GM10248 (cell line): ENCODE measurements around the gene HSF2.
A peak's percentile ranks its signal among the peaks of the same experiment; 100 is the strongest.

Experiments
- CTCF ChIA-PET: fragments of 300-600 bp; sonication (Branson Sonifier 250); formaldehyde crosslinking; extraction: SDS; loops from one replicate; lab custom pipeline; 2021; ENCODE audit warnings: antibody characterized with exemption; lab: Yijun Ruan, JAX
- POLR2A ChIA-PET: fragments of 350-650 bp; sonication (Branson Sonifier 250); formaldehyde crosslinking; extraction: SDS; loops from one replicate; lab custom pipeline; 2020; ENCODE audit warnings: antibody characterized with exemption; lab: Yijun Ruan, JAX
- DNase-seq: peaks from one replicate; pipeline ENCODE4 v3.0.0; 2012; ENCODE audit errors: extremely low spot score
- TF ChIP-seq, protein P1 (sequence below): IDR thresholded peaks from 2 replicates; pipeline ENCODE4 v1.5.1; 2012; ENCODE audit warnings: mild to moderate bottlenecking, low read depth; ENCODE audit errors: extremely low read depth, missing control alignments, control extremely low read depth

The HSF2 gene, protein sequence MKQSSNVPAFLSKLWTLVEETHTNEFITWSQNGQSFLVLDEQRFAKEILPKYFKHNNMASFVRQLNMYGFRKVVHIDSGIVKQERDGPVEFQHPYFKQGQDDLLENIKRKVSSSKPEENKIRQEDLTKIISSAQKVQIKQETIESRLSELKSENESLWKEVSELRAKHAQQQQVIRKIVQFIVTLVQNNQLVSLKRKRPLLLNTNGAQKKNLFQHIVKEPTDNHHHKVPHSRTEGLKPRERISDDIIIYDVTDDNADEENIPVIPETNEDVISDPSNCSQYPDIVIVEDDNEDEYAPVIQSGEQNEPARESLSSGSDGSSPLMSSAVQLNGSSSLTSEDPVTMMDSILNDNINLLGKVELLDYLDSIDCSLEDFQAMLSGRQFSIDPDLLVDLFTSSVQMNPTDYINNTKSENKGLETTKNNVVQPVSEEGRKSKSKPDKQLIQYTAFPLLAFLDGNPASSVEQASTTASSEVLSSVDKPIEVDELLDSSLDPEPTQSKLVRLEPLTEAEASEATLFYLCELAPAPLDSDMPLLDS

DNA sequence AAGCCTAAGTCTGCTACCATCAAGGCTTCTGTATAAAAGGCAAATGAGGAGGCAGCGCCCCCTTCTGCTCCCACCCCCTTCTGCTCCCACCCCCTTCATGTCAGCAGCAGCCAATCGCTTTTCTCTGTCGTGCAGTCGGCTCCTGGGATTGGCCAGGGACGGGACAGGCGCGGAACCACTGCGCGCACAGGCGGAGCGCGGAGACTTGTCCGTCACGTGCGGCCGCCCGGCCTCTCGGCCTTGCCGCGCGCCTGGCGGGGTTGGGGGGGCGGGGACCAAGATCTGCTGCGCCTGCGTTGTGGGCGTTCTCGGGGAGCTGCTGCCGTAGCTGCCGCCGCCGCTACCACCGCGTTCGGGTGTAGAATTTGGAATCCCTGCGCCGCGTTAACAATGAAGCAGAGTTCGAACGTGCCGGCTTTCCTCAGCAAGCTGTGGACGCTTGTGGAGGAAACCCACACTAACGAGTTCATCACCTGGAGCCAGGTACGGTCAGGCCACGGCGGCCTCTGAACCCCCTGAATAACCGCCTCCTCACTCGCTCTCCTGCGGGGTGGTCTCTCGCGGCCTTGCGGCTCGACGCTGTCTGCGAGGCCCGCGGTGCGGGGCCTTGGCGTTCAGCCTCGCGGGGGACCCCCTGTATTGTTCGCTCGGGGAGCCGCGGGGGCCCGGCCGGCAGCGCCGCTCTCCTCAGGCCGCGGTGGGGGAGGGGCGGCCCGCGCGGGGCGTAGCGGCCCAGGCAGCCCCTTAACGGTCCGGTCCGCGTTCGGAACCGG, at the start of gene HSF2:
Gene HSF2 (plus strand): TSS at position 305 of the 773 bp plus-strand sequence. CDS start 86 bp downstream, at position 391.
- peak; percentile 93 for DNase-seq
- TF ChIP-seq, protein P1, sequence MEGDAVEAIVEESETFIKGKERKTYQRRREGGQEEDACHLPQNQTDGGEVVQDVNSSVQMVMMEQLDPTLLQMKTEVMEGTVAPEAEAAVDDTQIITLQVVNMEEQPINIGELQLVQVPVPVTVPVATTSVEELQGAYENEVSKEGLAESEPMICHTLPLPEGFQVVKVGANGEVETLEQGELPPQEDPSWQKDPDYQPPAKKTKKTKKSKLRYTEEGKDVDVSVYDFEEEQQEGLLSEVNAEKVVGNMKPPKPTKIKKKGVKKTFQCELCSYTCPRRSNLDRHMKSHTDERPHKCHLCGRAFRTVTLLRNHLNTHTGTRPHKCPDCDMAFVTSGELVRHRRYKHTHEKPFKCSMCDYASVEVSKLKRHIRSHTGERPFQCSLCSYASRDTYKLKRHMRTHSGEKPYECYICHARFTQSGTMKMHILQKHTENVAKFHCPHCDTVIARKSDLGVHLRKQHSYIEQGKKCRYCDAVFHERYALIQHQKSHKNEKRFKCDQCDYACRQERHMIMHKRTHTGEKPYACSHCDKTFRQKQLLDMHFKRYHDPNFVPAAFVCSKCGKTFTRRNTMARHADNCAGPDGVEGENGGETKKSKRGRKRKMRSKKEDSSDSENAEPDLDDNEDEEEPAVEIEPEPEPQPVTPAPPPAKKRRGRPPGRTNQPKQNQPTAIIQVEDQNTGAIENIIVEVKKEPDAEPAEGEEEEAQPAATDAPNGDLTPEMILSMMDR, result peak; percentile 9
- ChIA-PET POLR2A (no interaction called here), CTCF (interaction anchor here (0.9 to 1.5 kb wide), 5 partner anchors 9 to 92 kb away, joined by 3 to 4 read pairs (median 3); no protein-coding TSS in a partner anchor)

DNA sequence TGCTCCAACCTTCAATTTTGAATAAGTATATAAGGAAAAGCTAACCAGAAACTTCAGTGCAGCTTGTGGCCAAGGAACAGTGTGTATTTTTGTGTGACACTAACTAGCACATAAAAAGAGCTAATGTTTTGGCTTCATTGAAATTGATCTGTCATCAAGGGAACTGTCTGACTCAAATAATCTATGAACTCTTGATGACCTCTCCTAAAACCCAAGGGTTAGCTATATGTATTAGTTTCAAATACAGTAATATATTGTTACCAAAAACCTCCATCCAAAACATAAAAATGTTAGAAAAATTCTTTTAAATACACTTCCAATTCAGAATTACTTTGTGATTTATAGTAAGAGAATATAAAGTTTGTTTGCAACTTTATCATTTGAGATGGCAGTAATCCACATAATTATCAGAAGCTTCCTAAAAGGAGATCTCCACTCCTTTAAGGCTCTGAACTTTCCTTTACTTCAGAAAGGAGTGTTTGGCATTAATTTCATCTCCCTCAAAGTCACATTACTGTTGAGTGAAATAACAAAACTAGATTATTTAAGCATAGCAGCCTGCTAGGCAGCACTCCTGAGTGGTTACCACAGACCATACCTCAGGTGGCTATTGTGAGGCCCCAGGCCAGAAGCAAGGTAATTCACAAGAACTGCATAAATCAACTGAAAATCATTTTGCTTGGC, 46.3 kb upstream of the HSF2 start:
- CTCF ChIA-PET, result no interaction called here
- POLR2A ChIA-PET, result no interaction called here
- TF ChIP-seq, protein P1, result no peak
- no peak for DNase-seq

DNA sequence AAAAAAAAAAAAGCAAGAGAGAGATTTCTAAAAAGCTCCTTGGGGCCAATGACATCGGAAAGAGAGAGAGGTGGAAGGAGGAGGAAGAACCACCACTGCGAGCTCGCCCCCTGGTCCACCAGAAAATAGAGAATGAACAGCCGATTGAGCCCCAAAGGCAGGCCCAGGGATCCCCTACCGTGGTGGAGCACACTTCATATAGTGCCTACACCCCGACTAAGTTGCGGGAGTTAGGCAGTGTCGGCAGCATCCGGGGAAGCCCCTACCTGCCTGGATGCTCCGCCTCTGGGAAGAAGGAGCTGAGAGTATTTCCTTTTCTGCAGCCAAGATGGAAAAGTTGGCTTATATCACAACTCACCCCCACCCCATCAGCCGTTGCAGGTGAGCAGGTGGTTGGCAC, 38.6 kb upstream of the HSF2 start:
- POLR2A ChIA-PET, result no interaction called here
- no peak for DNase-seq
- CTCF ChIA-PET, result interaction anchor here (1.5 kb wide), 1 partner anchor 11 kb away, joined by 3 read pairs; no protein-coding TSS in a partner anchor
- TF ChIP-seq, protein P1, result no peak

DNA sequence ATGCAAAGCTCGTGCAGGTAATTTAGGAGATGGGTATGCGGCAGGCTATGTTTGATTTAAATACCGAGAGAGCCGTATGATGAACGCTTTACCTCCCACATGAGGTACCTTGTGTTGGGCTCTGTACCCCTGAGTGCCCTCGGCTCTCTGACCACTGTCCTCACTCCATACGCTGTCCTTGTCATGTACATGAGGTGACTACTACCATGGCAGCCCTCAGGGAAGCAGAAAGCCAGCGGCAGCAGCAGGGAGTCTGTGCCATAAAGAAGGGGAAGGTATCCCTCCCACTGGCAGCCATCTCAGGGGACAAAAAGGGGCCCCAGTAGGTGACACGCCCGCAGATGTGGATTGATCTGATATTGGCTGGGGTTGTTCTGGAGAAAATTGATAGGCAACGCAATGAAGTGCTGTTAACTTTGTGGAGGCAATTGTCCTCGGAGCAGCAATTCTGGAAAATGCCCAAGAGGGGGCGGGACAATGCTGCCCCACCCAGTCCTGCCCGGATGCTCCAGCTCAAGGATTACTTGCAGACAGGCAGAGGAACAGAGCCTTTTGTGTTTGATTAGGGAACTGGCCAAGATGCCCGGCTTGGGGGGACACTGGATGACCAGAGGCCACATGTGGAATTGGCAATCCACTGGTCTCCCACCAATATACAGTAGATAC, 38.0 kb upstream of the HSF2 start:
- TF ChIP-seq, protein P1, result no peak
- no peak for DNase-seq
- ChIA-PET CTCF (interaction anchor here (1.5 kb wide), 1 partner anchor 12 kb away, joined by 3 read pairs; no protein-coding TSS in a partner anchor), POLR2A (no interaction called here)

DNA sequence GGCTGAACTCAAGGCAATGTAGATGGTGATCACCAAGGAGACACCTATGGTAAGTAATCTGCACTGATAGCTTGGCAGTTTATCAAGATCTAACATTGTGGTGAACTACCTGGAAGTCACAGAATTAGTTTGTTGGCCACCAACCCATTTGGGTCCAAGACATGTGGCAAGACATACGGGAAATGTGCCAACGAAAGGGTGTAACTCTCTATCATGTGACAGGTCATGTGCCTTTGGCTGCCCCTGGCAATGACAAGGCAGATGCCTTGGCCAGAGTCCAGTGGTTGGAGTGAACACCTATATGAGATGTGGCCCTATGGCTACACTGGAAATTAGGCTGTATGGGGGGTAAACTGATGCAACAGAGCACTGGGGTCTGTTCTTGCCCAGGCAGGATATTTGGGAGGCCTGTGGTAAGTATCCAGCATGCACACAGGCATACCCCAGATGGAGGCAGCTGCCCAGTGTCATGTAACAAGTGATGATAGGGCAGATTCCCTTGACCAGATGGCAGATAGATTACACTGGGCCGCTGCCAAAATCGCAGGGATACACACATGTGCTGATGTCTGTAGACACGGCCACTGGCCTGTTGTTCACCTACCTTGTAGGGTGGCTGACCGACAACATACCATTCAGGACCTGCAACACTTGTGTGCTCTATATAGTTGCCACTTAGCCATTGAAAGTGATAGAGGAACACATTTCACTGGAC, 35.5 kb upstream of the HSF2 start:
- ChIA-PET POLR2A (no interaction called here), CTCF (no interaction called here)
- DNase-seq, result no peak
- TF ChIP-seq, protein P1, result no peak
